Kidney (tissue), 14 donors: ENCODE data around the gene GTF2F2. TPM values are rescaled to one million over a fixed set of nuclear protein-coding genes. Genes with fewer than 3 reads are reported as not detected.
"Not testable (repeated sequence)": the region's sequence is repeated elsewhere in the genome, so short reads cannot be mapped to it uniquely, and the experiment has no call there.

ENCODE experiments used
- DNase-seq, 5 donors: peaks; one replicate each; pipeline ENCODE4 v3.0.0-alpha.2; 2013 to 2020
- FAIRE-seq: peaks from 2 replicates; lab custom pipeline; 2012; peaks lifted over from hg19 to GRCh38; lab: Jason Lieb, UNC
- H3K27ac ChIP-seq, 2 donors: one replicate each; pipeline ENCODE4 v1.7.0; 2013; ENCODE audit warnings: low read depth in 2 of 2, low read length in 2 of 2, inconsistent platforms in 1 of 2
- H3K27me3 ChIP-seq: one replicate; pipeline ENCODE4 v1.7.1; 2013; ENCODE audit warnings: low read length, inconsistent platforms; ENCODE audit not compliant: control insufficient read depth, insufficient read depth
- H3K36me3 ChIP-seq, 3 donors: one replicate each; pipeline versions ENCODE4 v1.7.0 to v1.7.1; 2013; ENCODE audit warnings: low read length in 3 of 3, control low read depth in 1 of 3, inconsistent platforms in 1 of 3; ENCODE audit not compliant: insufficient read depth in 3 of 3, control insufficient read depth in 2 of 3
- H3K4me1 ChIP-seq, 3 donors: one replicate each; pipeline versions ENCODE4 v1.7.0 to v1.7.1; 2013; ENCODE audit warnings: low read length in 3 of 3, inconsistent platforms in 1 of 3, low read depth in 1 of 3; ENCODE audit not compliant: control insufficient read depth in 2 of 3, insufficient read depth in 2 of 3
- H3K4me3 ChIP-seq, 3 donors: one replicate each; pipeline versions ENCODE4 v1.7.0 to v1.8.1; 2013; ENCODE audit warnings: low read length in 3 of 3, control low read depth in 1 of 3, inconsistent platforms in 1 of 3
- H3K9ac ChIP-seq, 3 donors: one replicate each; pipeline versions ENCODE4 v1.7.0 to v1.7.1; 2013; ENCODE audit warnings: low read length in 3 of 3, control low read depth in 1 of 3, inconsistent platforms in 1 of 3
- H3K9me3 ChIP-seq, 3 donors: one replicate each; pipeline versions ENCODE4 v1.7.0 to v1.7.1; 2013; ENCODE audit warnings: low read length in 3 of 3, control low read depth in 1 of 3, inconsistent platforms in 1 of 3; ENCODE audit not compliant: control insufficient read depth in 2 of 3, insufficient read depth in 1 of 3
- CTCF ChIP-seq: IDR thresholded peaks from 3 replicates; pipeline ENCODE4 v1.5.1; 2012; ENCODE audit warnings: mild to moderate bottlenecking, moderate library complexity, borderline replicate concordance; ENCODE audit not compliant: insufficient read depth; ENCODE audit errors: extremely low read depth
- intact Hi-C: fragments of 100-400 bp; cut with DNase I; formaldehyde crosslinking; loops from one replicate; pipeline ENCODE4 v1.11.1; 2022
- polyA plus RNA-seq: library from polyadenylated mRNA; stranded (reverse); fragments of 350-450 nt; fragmentation: Illumina TruSeq; extraction: RNeasy Lipid Tissue Mini Kit (QIAGEN cat#74804); gene quantifications from one replicate; pipeline ENCODE4 v1.2.3, GENCODE V29; 2014; ENCODE audit warnings: low read depth, low replicate concordance; ENCODE audit not compliant: insufficient read depth
- total RNA-seq: library from RNA; stranded (reverse); fragmentation: NEBNext Ultra II Directional; extraction: Animal tissue kit (Norgen Biotek cat#: 25700); gene quantifications from one replicate; pipeline ENCODE4 v1.2.1, GENCODE V29; 2021
- donor health status: control.
- donor health status: control.
- donor health status: control.
- donor health status: control.
- donor health status: control.
- donor health status: DM: yes; HTN: yes; CAD: no.
- donor health status: Normal renal cell carcinoma (clear cell type).

GTF2F2 gene
- total and polyA plus RNA-seq, 2 donors from 2014 or later: 16.6 to 17.3 TPM

GRCh38 chr13:45298206-45298505, 177.8 kb downstream of the GTF2F2 start:
- TF ChIP-seq CTCF: no peak
- no peak overlapping the region for H3K27ac ChIP-seq
- no peak for FAIRE-seq
- no peaks in the 10 kb centered on the region for H3K27me3 ChIP-seq
- intact Hi-C loops: no loop called here
- DNase-seq: no peak
- H3K36me3 ChIP-seq: no peaks in the 10 kb centered on the region
- no peaks in the 10 kb centered on the region for H3K4me1 ChIP-seq
- no peak overlapping the region for H3K9ac ChIP-seq
- no peak overlapping the region for H3K4me3 ChIP-seq
- H3K9me3 ChIP-seq: no peaks in the 10 kb centered on the region

- H3K4me3 ChIP-seq, H3K36me3 ChIP-seq, H3K9ac ChIP-seq, FAIRE-seq, H3K27me3 ChIP-seq, H3K9me3 ChIP-seq, intact Hi-C loops, H3K27ac ChIP-seq, H3K4me1 ChIP-seq, DNase-seq: not testable (repeated sequence)
These were observed 178.2 kb downstream of the GTF2F2 start for GRCh38 chr13:45298550-45298949.

DNA sequence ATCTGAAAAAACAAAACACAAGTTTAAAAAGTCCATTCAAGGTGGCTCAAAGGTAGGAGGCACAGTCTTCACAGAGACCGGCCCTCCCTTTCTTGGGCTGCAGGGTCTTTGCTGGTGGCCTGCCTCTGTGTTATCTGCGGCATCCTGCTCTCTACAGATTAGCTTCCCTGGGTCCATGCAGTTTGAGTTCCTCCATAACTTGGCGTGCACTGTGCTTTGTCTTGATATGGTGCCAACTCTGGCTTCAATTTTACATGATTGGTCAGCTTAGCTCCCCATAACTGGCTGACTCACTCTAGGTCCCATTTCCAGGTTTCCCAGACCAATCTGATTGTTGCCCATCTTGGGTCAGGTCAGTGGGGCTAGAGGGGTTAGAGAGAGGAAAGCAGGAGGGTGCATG, 178.9 kb downstream of the GTF2F2 start:
- no peaks in the 10 kb centered on the region for H3K9me3 ChIP-seq
- TF ChIP-seq CTCF: no peak
- FAIRE-seq: no peak
- H3K4me3 ChIP-seq: no peak overlapping the region
- intact Hi-C loops: no loop called here
- no peak for DNase-seq
- H3K27me3 ChIP-seq: no peaks in the 10 kb centered on the region
- no peaks in the 10 kb centered on the region for H3K36me3 ChIP-seq
- H3K27ac ChIP-seq: no peak overlapping the region
- no peak overlapping the region for H3K9ac ChIP-seq
- no peaks in the 10 kb centered on the region for H3K4me1 ChIP-seq

DNA sequence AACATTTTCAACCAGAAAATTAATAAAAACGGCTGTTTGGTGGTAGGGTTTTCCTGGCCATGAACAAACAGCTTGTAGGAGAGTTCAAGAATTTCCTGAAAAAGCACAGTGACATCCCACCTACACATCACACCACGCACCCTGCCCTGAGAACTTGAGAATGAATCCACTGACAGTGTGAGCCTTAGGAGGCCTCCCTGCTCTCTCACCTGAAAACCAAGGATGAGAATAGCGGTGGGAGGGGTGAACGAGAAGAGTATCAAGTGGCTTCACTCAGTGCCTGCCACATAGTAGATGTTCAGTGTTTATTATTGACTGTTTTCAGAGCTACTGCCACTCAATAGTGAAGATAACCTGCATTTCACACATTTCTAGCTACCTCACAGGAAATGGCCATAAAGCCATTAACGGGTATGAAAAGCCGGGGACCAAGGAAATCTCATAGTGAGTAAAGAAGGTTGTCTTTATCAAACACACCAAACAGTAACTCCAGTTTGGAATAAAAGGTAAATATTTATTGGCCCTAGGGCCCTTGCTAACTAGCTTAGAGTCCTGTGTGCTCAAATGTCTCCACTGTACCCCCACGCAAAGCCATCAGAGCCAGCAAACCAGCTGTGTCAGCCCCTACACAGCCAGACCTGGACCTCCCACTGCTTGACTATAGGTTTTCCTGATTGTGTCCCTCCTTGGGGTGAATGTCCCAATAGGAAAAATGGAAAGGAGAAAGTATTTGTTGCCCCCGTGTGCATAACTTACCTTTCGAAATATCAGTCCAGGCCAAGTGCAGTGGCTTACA, 180.1 kb downstream of the GTF2F2 start:
- no peaks in the 10 kb centered on the region for H3K4me1 ChIP-seq
- intact Hi-C loops: loop anchor here (10.0 kb wide), 1 partner anchor 256 kb away; no protein-coding TSS in a partner anchor
- TF ChIP-seq CTCF: no peak

More for the DNA sequence above, 180.1 kb downstream of the GTF2F2 start:
- Histone ChIP-seq H3K27me3 (no peaks in the 10 kb centered on the region), H3K9me3 (no peaks in the 10 kb centered on the region), H3K27ac (no peak overlapping the region), H3K9ac (no peak overlapping the region), H3K4me3 (no peak overlapping the region), H3K36me3 (no peaks in the 10 kb centered on the region)
- no peak for FAIRE-seq
- peak in 3 of 5 donors; percentile 33 to 51 (median 50) for DNase-seq
